ENCODE data around the gene SREBF1.

SREBF1 gene

DNA sequence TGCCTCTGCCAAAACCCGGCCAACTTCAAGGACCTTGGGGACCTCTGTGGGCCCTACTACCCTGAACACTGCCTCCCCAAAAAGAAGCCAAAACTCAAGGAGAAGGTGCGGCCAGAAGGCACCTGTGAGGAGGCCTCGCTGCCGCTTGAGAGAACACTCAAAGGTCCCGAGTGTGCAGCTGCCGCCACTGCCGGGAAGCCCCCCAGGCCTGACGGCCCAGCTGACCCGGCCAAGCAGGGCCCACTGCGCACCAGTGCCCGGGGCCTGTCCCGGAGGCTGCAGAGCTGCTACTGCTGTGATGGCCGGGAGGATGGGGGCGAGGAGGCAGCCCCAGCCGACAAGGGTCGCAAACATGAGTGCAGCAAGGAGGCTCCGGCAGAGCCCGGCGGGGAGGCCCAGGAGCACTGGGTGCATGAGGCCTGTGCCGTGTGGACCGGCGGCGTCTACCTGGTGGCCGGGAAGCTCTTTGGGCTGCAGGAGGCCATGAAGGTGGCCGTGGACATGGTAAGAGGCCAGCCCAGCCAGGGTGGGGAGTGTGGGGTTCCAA lies 38.7 kb downstream of the SREBF1 start:
- DNase-seq: no peak
- H3K9me3 ChIP-seq (ENCODE audit: severe bottlenecking): no peaks in the 10 kb centered on the region
- no peak overlapping the region for H3K27ac ChIP-seq
- H3K36me3 ChIP-seq: peaks cover 90% of the 10 kb centered on the region
- TF ChIP-seq, protein P1, sequence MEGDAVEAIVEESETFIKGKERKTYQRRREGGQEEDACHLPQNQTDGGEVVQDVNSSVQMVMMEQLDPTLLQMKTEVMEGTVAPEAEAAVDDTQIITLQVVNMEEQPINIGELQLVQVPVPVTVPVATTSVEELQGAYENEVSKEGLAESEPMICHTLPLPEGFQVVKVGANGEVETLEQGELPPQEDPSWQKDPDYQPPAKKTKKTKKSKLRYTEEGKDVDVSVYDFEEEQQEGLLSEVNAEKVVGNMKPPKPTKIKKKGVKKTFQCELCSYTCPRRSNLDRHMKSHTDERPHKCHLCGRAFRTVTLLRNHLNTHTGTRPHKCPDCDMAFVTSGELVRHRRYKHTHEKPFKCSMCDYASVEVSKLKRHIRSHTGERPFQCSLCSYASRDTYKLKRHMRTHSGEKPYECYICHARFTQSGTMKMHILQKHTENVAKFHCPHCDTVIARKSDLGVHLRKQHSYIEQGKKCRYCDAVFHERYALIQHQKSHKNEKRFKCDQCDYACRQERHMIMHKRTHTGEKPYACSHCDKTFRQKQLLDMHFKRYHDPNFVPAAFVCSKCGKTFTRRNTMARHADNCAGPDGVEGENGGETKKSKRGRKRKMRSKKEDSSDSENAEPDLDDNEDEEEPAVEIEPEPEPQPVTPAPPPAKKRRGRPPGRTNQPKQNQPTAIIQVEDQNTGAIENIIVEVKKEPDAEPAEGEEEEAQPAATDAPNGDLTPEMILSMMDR (IDR thresholded peaks at IDR 0.05; ENCODE audit: low read depth, low read length): no peak
- H3K4me3 ChIP-seq (ENCODE audit: low read depth, low read length): no peak overlapping the region
- H3K27me3 ChIP-seq (ENCODE audit: insufficient read depth, low read depth, severe bottlenecking): no peaks in the 10 kb centered on the region

DNA sequence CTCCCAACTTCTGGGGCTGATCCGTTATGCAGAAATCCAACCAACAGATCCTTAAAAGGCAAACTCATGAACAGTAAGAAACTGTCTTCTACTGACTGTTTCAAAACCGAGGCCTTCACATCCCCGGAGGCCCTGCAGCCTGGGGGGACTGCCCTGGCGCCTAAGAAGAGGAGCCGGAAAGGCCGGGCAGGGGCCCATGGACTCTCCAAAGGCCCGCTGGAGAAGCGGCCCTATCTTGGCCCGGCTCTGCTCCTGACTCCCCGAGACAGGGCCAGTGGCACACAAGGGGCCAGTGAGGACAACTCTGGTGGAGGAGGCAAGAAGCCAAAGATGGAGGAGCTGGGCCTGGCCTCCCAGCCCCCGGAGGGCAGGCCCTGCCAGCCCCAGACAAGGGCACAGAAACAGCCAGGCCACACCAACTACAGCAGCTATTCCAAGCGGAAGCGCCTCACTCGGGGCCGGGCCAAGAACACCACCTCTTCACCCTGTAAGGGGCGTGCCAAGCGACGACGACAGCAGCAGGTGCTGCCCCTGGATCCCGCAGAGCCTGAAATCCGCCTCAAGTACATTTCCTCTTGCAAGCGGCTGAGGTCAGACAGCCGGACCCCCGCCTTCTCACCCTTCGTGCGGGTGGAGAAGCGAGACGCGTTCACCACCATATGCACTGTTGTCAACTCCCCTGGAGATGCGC lies 39.5 kb downstream of the SREBF1 start:
- H3K27me3 ChIP-seq (ENCODE audit: insufficient read depth, low read depth, severe bottlenecking): no peaks in the 10 kb centered on the region
- TF ChIP-seq, protein P1 (IDR thresholded peaks at IDR 0.05; ENCODE audit: low read depth, low read length): no peak
- no peak for DNase-seq
- no peaks in the 10 kb centered on the region for H3K9me3 ChIP-seq (ENCODE audit: severe bottlenecking)
- peaks cover 86% of the 10 kb centered on the region for H3K36me3 ChIP-seq
- H3K27ac ChIP-seq: no peak overlapping the region
- H3K4me3 ChIP-seq (ENCODE audit: low read depth, low read length): no peak overlapping the region

DNA sequence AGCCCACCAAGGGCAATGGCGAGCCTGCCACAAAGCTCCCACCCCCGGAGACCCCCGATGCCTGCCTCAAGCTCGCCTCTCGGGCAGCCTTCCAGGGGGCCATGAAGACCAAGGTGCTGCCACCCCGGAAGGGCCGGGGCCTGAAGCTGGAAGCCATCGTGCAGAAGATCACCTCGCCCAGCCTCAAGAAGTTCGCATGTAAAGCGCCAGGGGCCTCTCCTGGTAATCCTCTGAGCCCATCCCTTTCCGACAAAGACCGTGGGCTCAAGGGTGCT lies 40.1 kb downstream of the SREBF1 start:
- Histone ChIP-seq H3K27ac (no peak overlapping the region), H3K36me3 (peaks cover 81% of the 10 kb centered on the region), H3K9me3 (ENCODE audit: severe bottlenecking) (no peaks in the 10 kb centered on the region), H3K27me3 (ENCODE audit: insufficient read depth, low read depth, severe bottlenecking) (no peaks in the 10 kb centered on the region), H3K4me3 (ENCODE audit: low read depth, low read length) (no peak overlapping the region)
- TF ChIP-seq, protein P1 (IDR thresholded peaks at IDR 0.05; ENCODE audit: low read depth, low read length): no peak
- DNase-seq: no peak

DNA sequence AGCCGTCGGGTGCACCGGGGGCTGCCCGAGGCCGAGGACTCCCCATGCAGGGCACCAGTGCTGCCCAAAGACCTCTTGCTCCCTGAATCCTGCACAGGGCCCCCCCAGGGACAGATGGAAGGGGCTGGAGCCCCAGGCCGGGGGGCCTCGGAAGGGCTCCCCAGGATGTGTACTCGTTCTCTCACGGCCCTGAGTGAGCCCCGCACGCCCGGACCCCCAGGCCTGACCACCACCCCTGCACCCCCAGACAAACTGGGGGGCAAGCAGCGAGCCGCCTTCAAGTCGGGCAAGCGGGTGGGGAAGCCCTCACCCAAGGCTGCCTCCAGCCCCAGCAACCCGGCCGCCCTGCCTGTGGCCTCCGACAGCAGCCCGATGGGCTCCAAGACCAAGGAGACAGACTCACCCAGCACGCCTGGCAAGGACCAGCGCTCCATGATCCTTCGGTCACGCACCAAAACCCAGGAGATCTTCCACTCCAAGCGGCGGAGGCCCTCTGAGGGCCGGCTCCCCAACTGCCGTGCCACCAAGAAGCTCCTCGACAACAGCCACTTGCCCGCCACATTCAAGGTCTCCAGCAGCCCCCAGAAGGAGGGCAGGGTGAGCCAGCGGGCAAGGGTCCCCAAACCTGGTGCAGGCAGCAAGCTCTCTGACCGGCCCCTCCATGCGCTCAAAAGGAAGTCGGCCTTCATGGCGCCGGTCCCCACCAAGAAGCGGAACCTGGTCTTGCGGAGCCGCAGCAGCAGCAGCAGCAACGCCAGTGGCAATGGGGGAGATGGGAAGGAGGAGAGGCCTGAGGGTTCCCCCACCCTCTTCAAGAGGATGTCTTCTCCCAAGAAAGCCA lies 40.6 kb downstream of the SREBF1 start:
- Histone ChIP-seq H3K27ac (no peak overlapping the region), H3K9me3 (ENCODE audit: severe bottlenecking) (no peaks in the 10 kb centered on the region), H3K27me3 (ENCODE audit: insufficient read depth, low read depth, severe bottlenecking) (no peaks in the 10 kb centered on the region), H3K36me3 (peaks cover 77% of the 10 kb centered on the region), H3K4me3 (ENCODE audit: low read depth, low read length) (no peak overlapping the region)
- no peak for DNase-seq
- TF ChIP-seq, protein P1 (IDR thresholded peaks at IDR 0.05; ENCODE audit: low read depth, low read length): no peak

DNA sequence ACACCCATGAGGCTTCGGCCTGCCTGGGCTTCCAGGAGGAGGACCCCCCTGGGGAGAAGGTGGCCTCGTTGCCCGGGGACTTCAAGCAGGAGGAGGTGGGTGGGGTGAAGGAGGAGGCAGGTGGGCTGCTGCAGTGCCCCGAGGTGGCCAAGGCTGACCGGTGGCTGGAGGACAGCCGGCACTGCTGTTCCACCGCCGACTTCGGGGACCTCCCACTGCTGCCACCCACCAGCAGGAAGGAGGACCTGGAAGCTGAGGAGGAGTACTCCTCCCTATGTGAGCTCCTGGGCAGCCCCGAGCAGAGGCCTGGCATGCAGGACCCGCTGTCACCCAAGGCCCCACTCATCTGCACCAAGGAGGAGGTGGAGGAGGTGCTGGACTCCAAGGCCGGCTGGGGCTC lies 41.5 kb downstream of the SREBF1 start:
- TF ChIP-seq, protein P1 (IDR thresholded peaks at IDR 0.05; ENCODE audit: low read depth, low read length): no peak
- H3K9me3 ChIP-seq (ENCODE audit: severe bottlenecking): no peaks in the 10 kb centered on the region
- no peak for DNase-seq
- peaks cover 73% of the 10 kb centered on the region for H3K36me3 ChIP-seq
- no peaks in the 10 kb centered on the region for H3K27me3 ChIP-seq (ENCODE audit: insufficient read depth, low read depth, severe bottlenecking)
- no peak overlapping the region for H3K4me3 ChIP-seq (ENCODE audit: low read depth, low read length)
- no peak overlapping the region for H3K27ac ChIP-seq

Measured in WERI-Rb-1 (cell line).